Measurements from ENCODE around the gene NKAIN2. TPM values are rescaled to one million over a fixed set of nuclear protein-coding genes. Genes with fewer than 3 reads are reported as not detected.
"Not testable (repeated sequence)": the region's sequence is repeated elsewhere in the genome, so short reads cannot be mapped to it uniquely, and the experiment has no call there.

The NKAIN2 gene
- polyA plus RNA-seq, 1 donor (not counting 4 experiments of a cell fraction or from before 2014, with no cell fraction given) = 0.13 TPM

- FAIRE-seq (no peak), DNase-seq (ENCODE audit: low read depth, low spot score) (no peak)
- no peak overlapping the region for H3K27ac ChIP-seq (ENCODE audit: control insufficient read depth, insufficient read depth, low read length)
- H3K4me3 ChIP-seq (ENCODE audit: control insufficient read depth in 2 of 3, extremely low read depth in 1 of 3, insufficient read depth in 2 of 3, low read depth in 1 of 3, low read length in 3 of 3) = no peak overlapping the region
- dilution Hi-C loops (cut with MboI; ENCODE audit: extremely low pct_ligation_motif_present, low sequenced_read_pairs) = no loop called here
- no peak overlapping the region for H3K4me2 ChIP-seq (ENCODE audit: control insufficient read depth, extremely low read depth, insufficient read depth, low read depth, low read length)
- H3K27me3 ChIP-seq (ENCODE audit: control insufficient read depth, extremely low read depth, insufficient read depth, low read length) = no peaks in the 10 kb centered on the region
- TF ChIP-seq CTCF (optimal IDR thresholded peaks at IDR 0.05 in 1 of 3, IDR thresholded peaks at IDR 0.05 in 1 of 3, conservative IDR thresholded peaks at IDR 0.05 in 1 of 3; ENCODE audit: extremely low read depth in 1 of 3, insufficient read depth in 2 of 3, low read length in 3 of 3) (no peak), EZH2 (IDR thresholded peaks at IDR 0.05; ENCODE audit: low read length) (no peak)
- H3K4me1 ChIP-seq (ENCODE audit: control insufficient read depth, extremely low read depth, insufficient read depth, low read length) = no peaks in the 10 kb centered on the region
- no peaks in the 10 kb centered on the region for H3K9me1 ChIP-seq (ENCODE audit: control insufficient read depth, extremely low read depth, insufficient read depth, low read length)
- H3K9me3 ChIP-seq (ENCODE audit: control insufficient read depth, low read depth, low read length) = no peaks in the 10 kb centered on the region
- H3K9ac ChIP-seq (ENCODE audit: control insufficient read depth, extremely low read depth, insufficient read depth, low read length) = no peak overlapping the region
- no peak overlapping the region for H2AFZ ChIP-seq (ENCODE audit: control insufficient read depth, low read length)
- H3K36me3 ChIP-seq (ENCODE audit: control insufficient read depth in 2 of 2, extremely low read depth in 1 of 2, insufficient read depth in 2 of 2, low read length in 2 of 2) = no peaks in the 10 kb centered on the region
- no peaks in the 10 kb centered on the region for H4K20me1 ChIP-seq (ENCODE audit: control insufficient read depth, extremely low read depth, insufficient read depth, low read length)
- no peaks in the 10 kb centered on the region for H3K79me2 ChIP-seq (ENCODE audit: control insufficient read depth, insufficient read depth, low read length)
These were observed 207.5 kb downstream of the NKAIN2 start for GRCh38 chr6:124011180-124011579.

DNA sequence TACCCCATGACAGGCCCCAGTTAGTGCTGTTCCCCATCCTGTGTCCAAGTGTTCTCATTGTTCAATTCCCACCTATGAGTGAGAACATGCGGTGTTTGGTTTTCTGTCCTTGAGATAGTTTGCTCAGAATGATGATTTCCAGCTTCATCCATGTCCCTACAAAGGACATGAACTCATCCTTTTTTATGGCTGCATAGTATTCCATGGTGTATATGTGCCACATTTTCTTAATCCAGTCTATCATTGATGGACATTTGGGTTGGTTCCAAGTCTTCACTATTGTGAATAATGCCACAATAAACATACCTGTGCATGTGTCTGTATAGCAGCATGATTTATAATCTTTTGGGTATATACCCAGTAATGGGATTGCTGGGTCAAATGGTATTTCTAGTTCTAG lies 218.4 kb downstream of the NKAIN2 start:
- H3K4me3 ChIP-seq (ENCODE audit: control insufficient read depth in 2 of 3, extremely low read depth in 1 of 3, insufficient read depth in 2 of 3, low read depth in 1 of 3, low read length in 3 of 3); FAIRE-seq; H3K9ac ChIP-seq (ENCODE audit: control insufficient read depth, extremely low read depth, insufficient read depth, low read length); H3K79me2 ChIP-seq (ENCODE audit: control insufficient read depth, insufficient read depth, low read length); dilution Hi-C loops (cut with MboI; ENCODE audit: extremely low pct_ligation_motif_present, low sequenced_read_pairs); H3K9me3 ChIP-seq (ENCODE audit: control insufficient read depth, low read depth, low read length); H3K36me3 ChIP-seq (ENCODE audit: control insufficient read depth in 2 of 2, extremely low read depth in 1 of 2, insufficient read depth in 2 of 2, low read length in 2 of 2); H3K4me2 ChIP-seq (ENCODE audit: control insufficient read depth, extremely low read depth, insufficient read depth, low read depth, low read length); H3K27me3 ChIP-seq (ENCODE audit: control insufficient read depth, extremely low read depth, insufficient read depth, low read length); H3K4me1 ChIP-seq (ENCODE audit: control insufficient read depth, extremely low read depth, insufficient read depth, low read length); H2AFZ ChIP-seq (ENCODE audit: control insufficient read depth, low read length); H3K27ac ChIP-seq (ENCODE audit: control insufficient read depth, insufficient read depth, low read length); H4K20me1 ChIP-seq (ENCODE audit: control insufficient read depth, extremely low read depth, insufficient read depth, low read length); DNase-seq (ENCODE audit: low read depth, low spot score); H3K9me1 ChIP-seq (ENCODE audit: control insufficient read depth, extremely low read depth, insufficient read depth, low read length): not testable (repeated sequence)

- Histone ChIP-seq H3K36me3 (ENCODE audit: control insufficient read depth in 2 of 2, extremely low read depth in 1 of 2, insufficient read depth in 2 of 2, low read length in 2 of 2) (no peaks in the 10 kb centered on the region), H3K9me1 (ENCODE audit: control insufficient read depth, extremely low read depth, insufficient read depth, low read length) (no peaks in the 10 kb centered on the region), H3K4me3 (ENCODE audit: control insufficient read depth in 2 of 3, extremely low read depth in 1 of 3, insufficient read depth in 2 of 3, low read depth in 1 of 3, low read length in 3 of 3) (no peak overlapping the region), H3K79me2 (ENCODE audit: control insufficient read depth, insufficient read depth, low read length) (no peaks in the 10 kb centered on the region), H2AFZ (ENCODE audit: control insufficient read depth, low read length) (no peak overlapping the region), H3K4me1 (ENCODE audit: control insufficient read depth, extremely low read depth, insufficient read depth, low read length) (no peaks in the 10 kb centered on the region), H3K9ac (ENCODE audit: control insufficient read depth, extremely low read depth, insufficient read depth, low read length) (no peak overlapping the region), H3K9me3 (ENCODE audit: control insufficient read depth, low read depth, low read length) (no peaks in the 10 kb centered on the region), H4K20me1 (ENCODE audit: control insufficient read depth, extremely low read depth, insufficient read depth, low read length) (no peaks in the 10 kb centered on the region), H3K27ac (ENCODE audit: control insufficient read depth, insufficient read depth, low read length) (no peak overlapping the region), H3K27me3 (ENCODE audit: control insufficient read depth, extremely low read depth, insufficient read depth, low read length) (no peaks in the 10 kb centered on the region), H3K4me2 (ENCODE audit: control insufficient read depth, extremely low read depth, insufficient read depth, low read depth, low read length) (no peak overlapping the region)
- dilution Hi-C loops (cut with MboI; ENCODE audit: extremely low pct_ligation_motif_present, low sequenced_read_pairs) = no loop called here
- TF ChIP-seq CTCF (optimal IDR thresholded peaks at IDR 0.05 in 1 of 3, IDR thresholded peaks at IDR 0.05 in 1 of 3, conservative IDR thresholded peaks at IDR 0.05 in 1 of 3; ENCODE audit: extremely low read depth in 1 of 3, insufficient read depth in 2 of 3, low read length in 3 of 3) (no peak), EZH2 (IDR thresholded peaks at IDR 0.05; ENCODE audit: low read length) (no peak)
- DNase-seq (ENCODE audit: low read depth, low spot score) (no peak), FAIRE-seq (no peak)
These were observed 219.0 kb downstream of the NKAIN2 start for GRCh38 chr6:124022641-124023040.
